Measurements from ENCODE around the gene MMP24OS.

DNA sequence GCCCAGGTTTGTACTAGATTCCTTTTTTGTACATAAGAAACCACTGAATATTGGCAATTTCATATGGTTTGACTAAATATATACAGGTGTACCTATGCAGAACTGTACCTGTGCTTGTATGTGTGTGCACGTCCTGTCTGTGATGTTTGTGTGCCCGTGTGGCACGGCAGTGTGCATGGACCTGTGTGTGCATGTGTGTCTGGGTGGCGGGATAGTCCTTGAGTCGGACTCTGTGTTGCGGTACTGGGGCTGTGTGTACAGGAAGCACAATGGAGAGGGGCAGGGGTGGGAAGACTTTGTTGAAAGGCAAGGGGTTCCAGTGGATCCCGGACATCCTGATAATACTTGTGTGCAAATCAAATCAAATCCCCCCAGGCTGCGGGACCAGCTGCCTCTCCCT lies 17.8 kb upstream of the MMP24OS start:
- TF ChIP-seq, protein P1, sequence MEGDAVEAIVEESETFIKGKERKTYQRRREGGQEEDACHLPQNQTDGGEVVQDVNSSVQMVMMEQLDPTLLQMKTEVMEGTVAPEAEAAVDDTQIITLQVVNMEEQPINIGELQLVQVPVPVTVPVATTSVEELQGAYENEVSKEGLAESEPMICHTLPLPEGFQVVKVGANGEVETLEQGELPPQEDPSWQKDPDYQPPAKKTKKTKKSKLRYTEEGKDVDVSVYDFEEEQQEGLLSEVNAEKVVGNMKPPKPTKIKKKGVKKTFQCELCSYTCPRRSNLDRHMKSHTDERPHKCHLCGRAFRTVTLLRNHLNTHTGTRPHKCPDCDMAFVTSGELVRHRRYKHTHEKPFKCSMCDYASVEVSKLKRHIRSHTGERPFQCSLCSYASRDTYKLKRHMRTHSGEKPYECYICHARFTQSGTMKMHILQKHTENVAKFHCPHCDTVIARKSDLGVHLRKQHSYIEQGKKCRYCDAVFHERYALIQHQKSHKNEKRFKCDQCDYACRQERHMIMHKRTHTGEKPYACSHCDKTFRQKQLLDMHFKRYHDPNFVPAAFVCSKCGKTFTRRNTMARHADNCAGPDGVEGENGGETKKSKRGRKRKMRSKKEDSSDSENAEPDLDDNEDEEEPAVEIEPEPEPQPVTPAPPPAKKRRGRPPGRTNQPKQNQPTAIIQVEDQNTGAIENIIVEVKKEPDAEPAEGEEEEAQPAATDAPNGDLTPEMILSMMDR (IDR thresholded peaks at IDR 0.05) = no peak
- TF ChIP-seq POLR2A (IDR thresholded peaks at IDR 0.05) = no peak
- no peak for TF ChIP-seq POLR2AphosphoS5 (IDR thresholded peaks at IDR 0.05)
